H1 (cell line): ENCODE measurements around the gene B3GLCT. TPM values are rescaled to one million over a fixed set of nuclear protein-coding genes. Genes with fewer than 3 reads are reported as not detected.

Source experiments
- BCL11A ChIP-seq, 2 experiments: IDR thresholded peaks; one replicate each; pipeline ENCODE4 v1.6.1; 2011; ENCODE audit warnings: low read depth in 2 of 2, low read length in 2 of 2, mild to moderate bottlenecking in 2 of 2
- POLR2AphosphoS5 ChIP-seq: IDR thresholded peaks from 2 replicates; pipeline ENCODE4 v1.6.1; 2011; ENCODE audit warnings: low read depth, low read length
- polyA plus RNA-seq, 7 experiments: library from polyadenylated mRNA; depleted of rRNA in 3 of 7; stranded (reverse) in 5 of 7; unstranded in 2 of 7; fragments of >200 nt in 5 of 7; fragments of 200-250 nt in 2 of 7; gene quantifications; 1 replicate in 5 of 7; 2 replicates in 1 of 7; 4 replicates in 1 of 7; pipeline versions ENCODE4 v1.2.1 to v1.2.3, GENCODE V29; 2011 to 2013; ENCODE audit warnings: missing spikeins in 2 of 7, mixed read lengths in 2 of 7
- total RNA-seq: library from RNA; stranded (reverse); fragmentation: NEBNext Ultra II Directional; extraction: Animal tissue kit (Norgen Biotek cat#: 25700); gene quantifications from 2 replicates; pipeline ENCODE4 v1.2.1, GENCODE V29; 2021

Gene B3GLCT
- total and polyA plus RNA-seq, 2 of the 8 experiments (the other 6 are each of a cell fraction or from before 2014, with no cell fraction given): 1.5 to 4.1 TPM

GRCh38 chr13:31150315-31150985, 49.3 kb upstream of the B3GLCT start (continued):
- TF ChIP-seq POLR2AphosphoS5: no peak
- no peak for TF ChIP-seq BCL11A (IDR thresholded peaks at IDR 0.05; ENCODE audit: low read depth in 2 of 2, low read length in 2 of 2)
